DND-41 (cell line): ENCODE data around the gene EED.

Experiments
- ATAC-seq: fragments of 200-7000 bp; cut with Tn5 transposase; 3 replicates; pipeline ENCODE4 v1.9.1; 2021; ENCODE audit warnings: low read depth; ENCODE audit not compliant: insufficient read depth
- DNase-seq: peaks from one replicate; pipeline ENCODE4 v3.0.0-alpha.2; 2020
- H2AFZ ChIP-seq: 2 replicates; pipeline ENCODE4 v1.6.0; 2012; ENCODE audit warnings: low read depth, low read length
- H3K27ac ChIP-seq: 2 replicates; pipeline ENCODE4 v1.5.1; 2012; ENCODE audit warnings: low read length, inconsistent platforms
- H3K27me3 ChIP-seq: fragments of 200-600 bp; sonication (generic); 2 replicates; pipeline ENCODE4 v1.6.0; 2012; ENCODE audit warnings: low read length, mild to moderate bottlenecking, inconsistent platforms; ENCODE audit not compliant: insufficient read depth, poor library complexity
- H3K36me3 ChIP-seq: 2 replicates; pipeline ENCODE4 v1.5.1; 2012; ENCODE audit warnings: low read length, inconsistent platforms; ENCODE audit not compliant: insufficient read depth
- H3K4me1 ChIP-seq: 2 replicates; pipeline ENCODE4 v1.5.1; 2012; ENCODE audit warnings: mild to moderate bottlenecking, low read length; ENCODE audit not compliant: insufficient read depth
- H3K4me2 ChIP-seq: 2 replicates; pipeline ENCODE4 v1.6.0; 2012; ENCODE audit warnings: mild to moderate bottlenecking, moderate library complexity, low read length, inconsistent platforms; ENCODE audit not compliant: insufficient read depth
- H3K4me3 ChIP-seq, 2 experiments: fragments of 200-600 bp in 1 of 2; shearing (Covaris generic) in 1 of 2; 2 replicates each; pipeline ENCODE4 v1.5.1; 2012 to 2016; ENCODE audit warnings: inconsistent platforms in 2 of 2, low read length in 2 of 2, mild to moderate bottlenecking in 2 of 2, low read depth in 1 of 2, moderate library complexity in 1 of 2
- H3K79me2 ChIP-seq: 2 replicates; pipeline ENCODE4 v1.6.0; 2012; ENCODE audit warnings: low read length, inconsistent platforms; ENCODE audit not compliant: insufficient read depth
- H3K9ac ChIP-seq: 2 replicates; pipeline ENCODE4 v1.6.0; 2012; ENCODE audit warnings: low read depth, mild to moderate bottlenecking, inconsistent platforms, low read length, moderate library complexity
- H3K9me3 ChIP-seq: 2 replicates; pipeline ENCODE4 v1.5.1; 2012; ENCODE audit warnings: low read length, moderate library complexity, mild to moderate bottlenecking, inconsistent platforms; ENCODE audit not compliant: insufficient read depth, severe bottlenecking
- H4K20me1 ChIP-seq: 2 replicates; pipeline ENCODE4 v1.6.0; 2012; ENCODE audit warnings: low read length; ENCODE audit not compliant: insufficient read depth
- CTCF ChIP-seq: IDR thresholded peaks from 2 replicates; pipeline ENCODE4 v1.5.1; 2012; ENCODE audit warnings: borderline replicate concordance, low read length, moderate library complexity, mild to moderate bottlenecking; ENCODE audit not compliant: poor library complexity, severe bottlenecking; ENCODE audit errors: extremely low read depth
- EZH2 ChIP-seq: IDR thresholded peaks from 3 replicates; pipeline ENCODE4 v1.6.1; 2012; ENCODE audit warnings: borderline replicate concordance, low read depth, mild to moderate bottlenecking, moderate library complexity, low read length, inconsistent platforms; ENCODE audit not compliant: severe bottlenecking

EED gene

GRCh38 chr11:86205421-86206336 lies 38.9 kb upstream of the EED start:
- no peak overlapping the region for H2AFZ ChIP-seq
- H4K20me1 ChIP-seq, result no peaks in the 10 kb centered on the region
- ATAC-seq (no peak), DNase-seq (no peak)
- no peak overlapping the region for H3K4me2 ChIP-seq
- no peak overlapping the region for H3K4me3 ChIP-seq
- no peaks in the 10 kb centered on the region for H3K27me3 ChIP-seq
- H3K36me3 ChIP-seq, result no peaks in the 10 kb centered on the region
- H3K4me1 ChIP-seq, result peaks cover 17% of the 10 kb centered on the region
- TF ChIP-seq EZH2 (no peak), CTCF (no peak)
- no peak overlapping the region for H3K27ac ChIP-seq
- no peak overlapping the region for H3K9ac ChIP-seq
- H3K9me3 ChIP-seq, result no peaks in the 10 kb centered on the region
- H3K79me2 ChIP-seq, result no peaks in the 10 kb centered on the region

- H3K4me2 ChIP-seq, result no peak overlapping the region
- TF ChIP-seq EZH2 (no peak), CTCF (no peak)
Observed at GRCh38 chr11:86206337-86206695, 38.2 kb upstream of the EED start.

GRCh38 chr11:86207413-86207812 lies 37.1 kb upstream of the EED start:
- no peak overlapping the region for H3K4me2 ChIP-seq
- H2AFZ ChIP-seq, result no peak overlapping the region
- TF ChIP-seq EZH2, result no peak
- TF ChIP-seq CTCF, result no peak
- DNase-seq (no peak), ATAC-seq (no peak)
- no peaks in the 10 kb centered on the region for H3K79me2 ChIP-seq
- peaks cover 8% of the 10 kb centered on the region for H3K4me1 ChIP-seq
- no peak overlapping the region for H3K9ac ChIP-seq
- H3K27ac ChIP-seq, result no peak overlapping the region
- no peaks in the 10 kb centered on the region for H3K36me3 ChIP-seq
- no peaks in the 10 kb centered on the region for H4K20me1 ChIP-seq
- H3K4me3 ChIP-seq, result no peak overlapping the region
- H3K27me3 ChIP-seq, result peaks cover 2% of the 10 kb centered on the region
- no peaks in the 10 kb centered on the region for H3K9me3 ChIP-seq

More at GRCh38 chr11:86206337-86206695, 38.2 kb upstream of the EED start:
- no peaks in the 10 kb centered on the region for H3K79me2 ChIP-seq
- H4K20me1 ChIP-seq, result no peaks in the 10 kb centered on the region
- H3K27ac ChIP-seq, result no peak overlapping the region
- H3K27me3 ChIP-seq, result no peaks in the 10 kb centered on the region
- H2AFZ ChIP-seq, result no peak overlapping the region
- no peaks in the 10 kb centered on the region for H3K9me3 ChIP-seq
- no peak overlapping the region for H3K4me3 ChIP-seq
- no peaks in the 10 kb centered on the region for H3K36me3 ChIP-seq
- no peak for DNase-seq
- H3K4me1 ChIP-seq, result peaks cover 17% of the 10 kb centered on the region
- no peak for ATAC-seq
- no peak overlapping the region for H3K9ac ChIP-seq
